HCT116 (cell line): ENCODE data around the gene PZP. TPM values are rescaled to one million over a fixed set of nuclear protein-coding genes. Genes with fewer than 3 reads are reported as not detected.

Source experiments
- ATAC-seq: fragments of 200-7000 bp; cut with Tn5 transposase; 2 replicates; pipeline ENCODE4 v1.9.1; 2020; ENCODE audit warnings: mild to moderate bottlenecking, moderate library complexity
- BruUV-seq: library from RNA; stranded (reverse); fragments of 400-500 nt; replicated peaks from 2 replicates; lab custom pipeline; 2021; lab: Mats Ljungman, UMichigan
- CTCF ChIA-PET: fragments of 300-600 bp; sonication (Branson Sonifier 250); formaldehyde crosslinking; loops from one replicate; lab custom pipeline; 2021; ENCODE audit warnings: antibody characterized with exemption; lab: Charles Lee
- POLR2A ChIA-PET: fragments of 300-600, 350-600 bp; sonication (Branson Sonifier 250); formaldehyde crosslinking; loops from one replicate; lab custom pipeline; 2021; ENCODE audit warnings: antibody characterized with exemption; lab: Charles Lee
- RAD21 ChIA-PET, 2 experiments: fragments of 300-600 bp; sonication (Branson Sonifier 250); formaldehyde crosslinking; loops; one replicate each; lab custom pipeline; 2023; ENCODE audit warnings: low total read pairs in 2 of 2; ENCODE audit not compliant: uncharacterized antibody in 2 of 2, unreplicated experiment in 2 of 2, low non-redundant PET in 1 of 2; lab: Charles Lee
- DNase-seq: peaks from one replicate; pipeline ENCODE4 v3.0.0-alpha.2; 2010; ENCODE audit warnings: low read depth, low spot score
- H2AFZ ChIP-seq: fragments of 200-600 bp; shearing (Covaris generic), sonication (generic); 2 replicates; pipeline ENCODE4 v1.6.1; 2017; ENCODE audit warnings: low read depth, mixed run types, mixed read lengths, antibody characterized with exemption, low read length; ENCODE audit not compliant: poor library complexity, severe bottlenecking
- H3K27ac ChIP-seq: 2 replicates; pipeline ENCODE4 v1.5.1; 2012; ENCODE audit warnings: low read depth, low read length
- H3K27me3 ChIP-seq: fragments of 200-600 bp; sonication (generic); 2 replicates; pipeline ENCODE4 v1.6.1; 2016; ENCODE audit warnings: mixed run types, low read length, mixed read lengths; ENCODE audit not compliant: insufficient read depth
- H3K36me3 ChIP-seq, 2 experiments: fragments of 200-500 bp in 1 of 2; fragments of 200-600 bp in 1 of 2; sonication (Bioruptor generic) in 1 of 2; sonication (generic) in 1 of 2; 2 replicates each; pipeline versions ENCODE4 v1.5.1 to v1.6.1; 2014 to 2016; ENCODE audit warnings: low read length in 2 of 2, inconsistent platforms in 1 of 2, mixed read lengths in 1 of 2, mixed run types in 1 of 2; ENCODE audit not compliant: insufficient read depth in 2 of 2, control insufficient read depth in 1 of 2
- H3K4me1 ChIP-seq, 2 experiments: fragments of 200-600 bp in 1 of 2; sonication (generic) in 1 of 2; 2 replicates each; pipeline versions ENCODE4 v1.5.1 to v1.6.1; 2012 to 2017; ENCODE audit warnings: low read length in 2 of 2, inconsistent platforms in 1 of 2, mild to moderate bottlenecking in 1 of 2, mixed read lengths in 1 of 2, mixed run types in 1 of 2, moderate library complexity in 1 of 2; ENCODE audit not compliant: insufficient read depth in 2 of 2, control insufficient read depth in 1 of 2
- H3K4me2 ChIP-seq: fragments of 200-600 bp; sonication (generic); 2 replicates; pipeline ENCODE4 v1.6.1; 2017; ENCODE audit warnings: mixed run types, low read length, mixed read lengths
- H3K4me3 ChIP-seq, 2 experiments: fragments of 200-600 bp in 1 of 2; sonication (generic) in 1 of 2; replicated peaks in 1 of 2; 2 replicates each; pipeline ENCODE4 v1.5.1; 2011 to 2016; ENCODE audit warnings: low read length in 2 of 2, control low read depth in 1 of 2, low read depth in 1 of 2, mild to moderate bottlenecking in 1 of 2, mixed read lengths in 1 of 2, mixed run types in 1 of 2
- H3K79me2 ChIP-seq: fragments of 200-600 bp; sonication (generic); 2 replicates; pipeline ENCODE4 v1.6.1; 2017; ENCODE audit warnings: mild to moderate bottlenecking, mixed run types, low read length, moderate library complexity, mixed read lengths; ENCODE audit not compliant: insufficient read depth
- H3K9ac ChIP-seq: fragments of 200-600 bp; sonication (generic); 2 replicates; pipeline ENCODE4 v1.6.1; 2016; ENCODE audit warnings: low read length, mixed read lengths
- H3K9me2 ChIP-seq: fragments of 200-600 bp; sonication (generic), shearing (Covaris generic); 2 replicates; pipeline ENCODE4 v1.6.1; 2017; ENCODE audit warnings: mixed run types, mild to moderate bottlenecking, moderate library complexity; ENCODE audit not compliant: insufficient read depth
- H3K9me3 ChIP-seq, 2 experiments: fragments of 200-500 bp in 1 of 2; fragments of 200-600 bp in 1 of 2; sonication (Bioruptor generic) in 1 of 2; sonication (generic) in 1 of 2; 2 replicates each; pipeline ENCODE4 v1.6.1; 2014 to 2017; ENCODE audit warnings: low read length in 2 of 2, mixed read lengths in 2 of 2, inconsistent platforms in 1 of 2, low read depth in 1 of 2, mild to moderate bottlenecking in 1 of 2, mixed run types in 1 of 2, moderate library complexity in 1 of 2; ENCODE audit not compliant: control insufficient read depth in 1 of 2, insufficient read depth in 1 of 2
- H4K20me1 ChIP-seq: fragments of 200-600 bp; sonication (generic), shearing (Covaris generic); 2 replicates; pipeline ENCODE4 v1.6.1; 2017; ENCODE audit warnings: mixed run types, mild to moderate bottlenecking, moderate library complexity; ENCODE audit not compliant: insufficient read depth
- CBX3 ChIP-seq: IDR thresholded peaks from 2 replicates; pipeline ENCODE4 v1.6.1; 2012; ENCODE audit warnings: low read depth
- ELF1 ChIP-seq: IDR thresholded peaks from 2 replicates; pipeline ENCODE4 v1.6.1; 2012; ENCODE audit warnings: low read depth, borderline replicate concordance
- FOSL1 ChIP-seq: IDR thresholded peaks from 2 replicates; pipeline ENCODE4 v1.6.1; 2012; ENCODE audit warnings: low read depth
- JUND ChIP-seq: IDR thresholded peaks from 2 replicates; pipeline ENCODE4 v1.6.1; 2012
- POLR2AphosphoS5 ChIP-seq: IDR thresholded peaks from 2 replicates; pipeline ENCODE4 v1.6.1; 2011; ENCODE audit warnings: mild to moderate bottlenecking, low read depth, low read length, moderate library complexity
- RAD21 ChIP-seq: IDR thresholded peaks from 2 replicates; pipeline ENCODE4 v1.6.1; 2012; ENCODE audit warnings: low read depth, mild to moderate bottlenecking
- SIN3A ChIP-seq: IDR thresholded peaks from 2 replicates; pipeline ENCODE4 v1.6.1; 2012; ENCODE audit warnings: low read depth
- SP1 ChIP-seq: IDR thresholded peaks from 2 replicates; pipeline ENCODE4 v1.6.1; 2012; ENCODE audit warnings: low read depth
- SRF ChIP-seq: IDR thresholded peaks from 2 replicates; pipeline ENCODE4 v1.6.1; 2012; ENCODE audit warnings: low read depth
- TCF7L2 ChIP-seq: IDR thresholded peaks from 2 replicates; pipeline ENCODE4 v1.7.0; 2011; ENCODE audit warnings: borderline replicate concordance, inconsistent platforms; ENCODE audit not compliant: insufficient read depth, insufficient read length; ENCODE audit errors: extremely low read depth
- YY1 ChIP-seq: IDR thresholded peaks from 2 replicates; pipeline ENCODE4 v1.6.1; 2011; ENCODE audit warnings: low read length, low read depth, moderate library complexity, mild to moderate bottlenecking; ENCODE audit not compliant: insufficient replicate concordance; ENCODE audit errors: extremely low read depth
- ZNF274 ChIP-seq: fragments of 200-500 bp; sonication (Bioruptor generic); IDR thresholded peaks from 2 replicates; pipeline ENCODE4 v1.6.1; 2014; ENCODE audit warnings: mild to moderate bottlenecking, low read depth, low read length, inconsistent platforms
- intact Hi-C: fragments of 100-400 bp; cut with micrococcal nuclease; formaldehyde crosslinking; loops from 2 replicates; pipeline ENCODE4 v1.10.0; 2022
- total RNA-seq: library from RNA; stranded (reverse); gene quantifications from one replicate; pipeline ENCODE4 v1.2.1, GENCODE V29; 2021; ENCODE audit not compliant: unreplicated experiment
- TF ChIP-seq, protein P1 (sequence below): IDR thresholded peaks from 2 replicates; pipeline ENCODE4 v1.6.1; 2012
- TF ChIP-seq, protein P2 (sequence below): IDR thresholded peaks from 2 replicates; pipeline ENCODE4 v1.6.1; 2011; ENCODE audit warnings: mild to moderate bottlenecking, low read length, moderate library complexity; ENCODE audit not compliant: insufficient replicate concordance; ENCODE audit errors: extremely low read depth
- TF ChIP-seq, protein P3 (sequence below): IDR thresholded peaks from 2 replicates; pipeline ENCODE4 v1.6.1; 2012

The PZP gene
- total RNA-seq, 1 experiment from 2014 or later: not detected

DNA sequence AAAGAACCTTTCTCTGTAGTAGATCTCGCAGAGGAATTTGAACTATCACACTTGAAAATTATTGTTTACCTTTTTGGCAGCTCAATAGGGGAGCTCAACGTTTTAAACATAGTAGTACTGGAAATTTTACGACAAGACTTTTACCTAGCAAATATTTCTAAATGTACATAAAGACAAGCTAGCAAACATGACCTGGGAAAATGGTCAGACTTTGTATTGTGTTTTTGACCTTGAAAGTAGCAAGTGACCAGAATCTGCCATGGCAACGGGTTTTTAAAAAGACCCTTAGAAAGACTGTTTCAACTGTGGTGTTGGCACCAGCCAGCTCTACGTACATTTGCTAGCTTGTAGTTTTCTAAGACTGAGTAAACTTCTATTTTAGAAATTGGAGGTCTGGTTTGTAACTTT lies 72.3 kb downstream of the PZP start:
- ChIA-PET CTCF (interaction anchor here (0.7 to 1.5 kb wide), 3 partner anchors 10 to 34 kb away, joined by 3 read pairs; no protein-coding TSS in a partner anchor), RAD21 (no interaction called here), POLR2A (no interaction called here)
- no peak overlapping the region for H3K27ac ChIP-seq
- H3K4me3 ChIP-seq: no peak overlapping the region
- ATAC-seq (no peak), DNase-seq (no peak)
- H3K9ac ChIP-seq: no peak overlapping the region
- no peaks in the 10 kb centered on the region for H3K79me2 ChIP-seq
- intact Hi-C loops: no loop called here
- no peak overlapping the region for H2AFZ ChIP-seq
- no peaks in the 10 kb centered on the region for H3K36me3 ChIP-seq
- no peaks in the 10 kb centered on the region for H4K20me1 ChIP-seq
- H3K4me2 ChIP-seq: no peak overlapping the region
- H3K27me3 ChIP-seq: no peaks in the 10 kb centered on the region
- H3K4me1 ChIP-seq: no peaks in the 10 kb centered on the region
- H3K9me2 ChIP-seq: no peaks in the 10 kb centered on the region
- TF ChIP-seq SRF (no peak), SIN3A (no peak), FOSL1 (no peak), TCF7L2 (no peak), JUND (no peak), YY1 (no peak)
- TF ChIP-seq, protein P1, sequence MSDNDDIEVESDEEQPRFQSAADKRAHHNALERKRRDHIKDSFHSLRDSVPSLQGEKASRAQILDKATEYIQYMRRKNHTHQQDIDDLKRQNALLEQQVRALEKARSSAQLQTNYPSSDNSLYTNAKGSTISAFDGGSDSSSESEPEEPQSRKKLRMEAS: no peak
- TF ChIP-seq, all 23 proteins: peak for 0
- H3K9me3 ChIP-seq: no peaks in the 10 kb centered on the region
- BruUV-seq: no TSS peak

DNA sequence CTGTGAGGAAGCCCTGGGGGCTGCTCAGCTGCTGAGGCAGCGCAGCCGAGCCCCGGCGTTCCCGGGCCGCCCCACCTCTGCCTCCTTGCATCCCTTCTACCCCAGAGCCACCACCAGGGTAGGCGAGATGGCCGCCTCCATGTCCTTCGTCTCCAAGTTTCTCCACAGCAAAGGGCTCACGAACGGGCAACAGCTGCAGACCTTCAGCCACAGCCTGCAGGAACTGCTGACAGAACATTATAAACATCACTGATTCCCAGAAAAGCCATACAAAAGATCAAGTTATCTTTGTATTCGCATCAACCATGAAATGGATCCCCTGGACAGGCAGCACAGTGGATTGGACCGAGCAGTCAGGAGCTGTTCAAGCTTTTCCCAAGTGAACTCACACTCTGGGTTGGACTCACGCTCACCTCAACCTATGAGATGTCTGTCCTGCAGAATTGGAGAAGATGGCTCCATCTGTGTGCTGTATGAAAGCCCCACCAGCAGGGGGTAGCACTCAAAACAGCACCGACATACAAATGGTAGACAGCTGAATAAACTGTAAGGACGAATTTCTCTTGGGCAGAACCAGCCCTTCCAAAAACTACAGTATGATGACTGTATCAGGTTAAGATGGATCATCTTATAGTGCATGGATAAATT lies 73.1 kb downstream of the PZP start:
- Histone ChIP-seq H2AFZ (no peak overlapping the region), H3K4me1 (no peaks in the 10 kb centered on the region), H3K9ac (no peak overlapping the region), H3K79me2 (no peaks in the 10 kb centered on the region), H3K4me3 (no peak overlapping the region), H4K20me1 (no peaks in the 10 kb centered on the region), H3K27ac (no peak overlapping the region), H3K9me2 (no peaks in the 10 kb centered on the region), H3K36me3 (no peaks in the 10 kb centered on the region), H3K4me2 (no peak overlapping the region), H3K27me3 (no peaks in the 10 kb centered on the region), H3K9me3 (no peaks in the 10 kb centered on the region)
- ATAC-seq (peak; percentile 76), DNase-seq (peak; percentile 8)
- intact Hi-C loops: no loop called here
- ChIA-PET RAD21 (no interaction called here), POLR2A (no interaction called here), CTCF (interaction anchor here (0.7 to 1.5 kb wide), 2 partner anchors 14 to 33 kb away, joined by 3 read pairs; no protein-coding TSS in a partner anchor)
- BruUV-seq: no TSS peak
- TF ChIP-seq ELF1: no peak
- TF ChIP-seq RAD21: no peak
- TF ChIP-seq, protein P2, sequence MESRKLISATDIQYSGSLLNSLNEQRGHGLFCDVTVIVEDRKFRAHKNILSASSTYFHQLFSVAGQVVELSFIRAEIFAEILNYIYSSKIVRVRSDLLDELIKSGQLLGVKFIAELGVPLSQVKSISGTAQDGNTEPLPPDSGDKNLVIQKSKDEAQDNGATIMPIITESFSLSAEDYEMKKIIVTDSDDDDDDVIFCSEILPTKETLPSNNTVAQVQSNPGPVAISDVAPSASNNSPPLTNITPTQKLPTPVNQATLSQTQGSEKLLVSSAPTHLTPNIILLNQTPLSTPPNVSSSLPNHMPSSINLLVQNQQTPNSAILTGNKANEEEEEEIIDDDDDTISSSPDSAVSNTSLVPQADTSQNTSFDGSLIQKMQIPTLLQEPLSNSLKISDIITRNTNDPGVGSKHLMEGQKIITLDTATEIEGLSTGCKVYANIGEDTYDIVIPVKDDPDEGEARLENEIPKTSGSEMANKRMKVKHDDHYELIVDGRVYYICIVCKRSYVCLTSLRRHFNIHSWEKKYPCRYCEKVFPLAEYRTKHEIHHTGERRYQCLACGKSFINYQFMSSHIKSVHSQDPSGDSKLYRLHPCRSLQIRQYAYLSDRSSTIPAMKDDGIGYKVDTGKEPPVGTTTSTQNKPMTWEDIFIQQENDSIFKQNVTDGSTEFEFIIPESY: no peak
- no peak for TF ChIP-seq CBX3
- no peak for TF ChIP-seq ZNF274
- TF ChIP-seq YY1: peak; percentile 29
- no peak for TF ChIP-seq JUND
- no peak for TF ChIP-seq TCF7L2
- no peak for TF ChIP-seq SP1
- TF ChIP-seq POLR2AphosphoS5: no peak
- TF ChIP-seq, protein P3, sequence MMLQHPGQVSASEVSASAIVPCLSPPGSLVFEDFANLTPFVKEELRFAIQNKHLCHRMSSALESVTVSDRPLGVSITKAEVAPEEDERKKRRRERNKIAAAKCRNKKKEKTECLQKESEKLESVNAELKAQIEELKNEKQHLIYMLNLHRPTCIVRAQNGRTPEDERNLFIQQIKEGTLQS: no peak
